Renal cortical epithelial cell (primary cell): ENCODE measurements around the gene BMERB1. TPM values are rescaled to one million over a fixed set of nuclear protein-coding genes. Genes with fewer than 3 reads are reported as not detected.
"Not testable (repeated sequence)": the region's sequence is repeated elsewhere in the genome, so short reads cannot be mapped to it uniquely, and the experiment has no call there.

Source experiments
- DNase-seq: peaks from one replicate; pipeline ENCODE4 v3.0.0-alpha.2; 2011; ENCODE audit warnings: low read depth
- total RNA-seq: library from RNA; depleted of rRNA; stranded (reverse); fragments of >200 nt; gene quantifications from 2 replicates; pipeline ENCODE4 v1.2.3, GENCODE V29; 2014

The BMERB1 gene
- total RNA-seq, 1 donor from 2014 or later, result 12.6 TPM

GRCh38 chr16:15557258-15557657 lies 122.9 kb downstream of the BMERB1 start:
- DNase-seq, result no peak

- DNase-seq, result no peak
These were observed 124.8 kb downstream of the BMERB1 start for GRCh38 chr16:15559176-15559575.

GRCh38 chr16:15564604-15565339 lies 130.4 kb downstream of the BMERB1 start:
- no peak for DNase-seq

- no peak for DNase-seq
These were observed 131.7 kb downstream of the BMERB1 start for GRCh38 chr16:15566095-15566494.

- no peak for DNase-seq
These were observed 133.4 kb downstream of the BMERB1 start for GRCh38 chr16:15567823-15568222.

- DNase-seq, result not testable (repeated sequence)
These were observed 136.3 kb downstream of the BMERB1 start for GRCh38 chr16:15570666-15571065.

- no peak for DNase-seq
These were observed 137.2 kb downstream of the BMERB1 start for GRCh38 chr16:15571557-15571956.

GRCh38 chr16:15572329-15573001 lies 138.1 kb downstream of the BMERB1 start:
- peak; percentile 41 for DNase-seq

- no peak for DNase-seq
These were observed 139.0 kb downstream of the BMERB1 start for GRCh38 chr16:15573274-15573895.

- DNase-seq, result not testable (repeated sequence)
These were observed 139.7 kb downstream of the BMERB1 start for GRCh38 chr16:15573896-15574613.

GRCh38 chr16:15574614-15574948 lies 140.2 kb downstream of the BMERB1 start:
- no peak for DNase-seq

GRCh38 chr16:15575293-15576049 lies 141.1 kb downstream of the BMERB1 start:
- DNase-seq, result no peak

GRCh38 chr16:15576960-15577958 lies 142.9 kb downstream of the BMERB1 start:
- DNase-seq, result no peak

- no peak for DNase-seq
These were observed 144.4 kb downstream of the BMERB1 start for GRCh38 chr16:15578824-15579223.

GRCh38 chr16:15581127-15581815 lies 146.9 kb downstream of the BMERB1 start:
- DNase-seq, result no peak

GRCh38 chr16:15583526-15583925 lies 149.1 kb downstream of the BMERB1 start:
- no peak for DNase-seq

GRCh38 chr16:15585956-15586355 lies 151.6 kb downstream of the BMERB1 start:
- no peak for DNase-seq

GRCh38 chr16:15586716-15587115 lies 152.3 kb downstream of the BMERB1 start:
- DNase-seq, result no peak

GRCh38 chr16:15587152-15587825 lies 152.9 kb downstream of the BMERB1 start:
- no peak for DNase-seq
